Skeletal muscle cell (primary cell): ENCODE data around the gene RPS24.
"Not testable (repeated sequence)": the region's sequence is repeated elsewhere in the genome, so short reads cannot be mapped to it uniquely, and the experiment has no call there.

ENCODE experiments used
- DNase-seq: peaks from one replicate; pipeline ENCODE4 v3.0.0-alpha.2; 2010; ENCODE audit warnings: low read depth
- H3K4me3 ChIP-seq: 2 replicates; pipeline ENCODE4 v1.5.1; 2011; ENCODE audit warnings: low read depth, mild to moderate bottlenecking, control low read depth, low read length, moderate library complexity

RPS24 gene

GRCh38 chr10:78033637-78034470 is at the start of gene RPS24:
Gene RPS24, plus strand, starts transcription at chr10:78033863. Its CDS starts 39 bp downstream, at chr10:78033902.
- H3K4me3 ChIP-seq = peak within 1 kb of the TSS; percentile 97
- peak; percentile 94 for DNase-seq

- no peak overlapping the region for H3K4me3 ChIP-seq
- DNase-seq = no peak
Observed at GRCh38 chr10:77984986-77985385, 48.7 kb upstream of the RPS24 start.

GRCh38 chr10:77987671-77988255 is 45.9 kb upstream of the RPS24 start:
- no peak overlapping the region for H3K4me3 ChIP-seq
- no peak for DNase-seq

- no peak overlapping the region for H3K4me3 ChIP-seq
- no peak for DNase-seq
Observed at GRCh38 chr10:77989081-77989724, 44.5 kb upstream of the RPS24 start.

GRCh38 chr10:77993620-77994019 is 40.0 kb upstream of the RPS24 start:
- no peak for DNase-seq
- no peak overlapping the region for H3K4me3 ChIP-seq

- not testable (repeated sequence) for DNase-seq
Observed at GRCh38 chr10:77998780-77999179, 34.9 kb upstream of the RPS24 start.

GRCh38 chr10:78000206-78000605 is 33.5 kb upstream of the RPS24 start:
- no peak for DNase-seq

More at GRCh38 chr10:77998780-77999179, 34.9 kb upstream of the RPS24 start:
- H3K4me3 ChIP-seq = not testable (repeated sequence)

GRCh38 chr10:78000956-78001472 is 32.6 kb upstream of the RPS24 start:
- DNase-seq = no peak
- H3K4me3 ChIP-seq = no peak overlapping the region

More at GRCh38 chr10:78000206-78000605, 33.5 kb upstream of the RPS24 start:
- H3K4me3 ChIP-seq = no peak overlapping the region

GRCh38 chr10:78002541-78003288 is 30.9 kb upstream of the RPS24 start:
- no peak overlapping the region for H3K4me3 ChIP-seq
- DNase-seq = no peak

GRCh38 chr10:78004215-78005026 is 29.2 kb upstream of the RPS24 start:
- H3K4me3 ChIP-seq = no peak overlapping the region
- DNase-seq = no peak

- DNase-seq = no peak
- H3K4me3 ChIP-seq = no peak overlapping the region
Observed at GRCh38 chr10:78007172-78007571, 26.5 kb upstream of the RPS24 start.

GRCh38 chr10:78009662-78010061 is 24.0 kb upstream of the RPS24 start:
- no peak for DNase-seq
- H3K4me3 ChIP-seq = no peak overlapping the region

- DNase-seq = no peak
Observed at GRCh38 chr10:78010278-78010677, 23.4 kb upstream of the RPS24 start.

GRCh38 chr10:78011065-78011464 is 22.6 kb upstream of the RPS24 start:
- no peak overlapping the region for H3K4me3 ChIP-seq
- DNase-seq = no peak

More at GRCh38 chr10:78010278-78010677, 23.4 kb upstream of the RPS24 start:
- no peak overlapping the region for H3K4me3 ChIP-seq

GRCh38 chr10:78013564-78013963 is 20.1 kb upstream of the RPS24 start:
- DNase-seq = no peak
- no peak overlapping the region for H3K4me3 ChIP-seq

- H3K4me3 ChIP-seq = no peak overlapping the region
- no peak for DNase-seq
Observed at GRCh38 chr10:78015546-78015945, 18.1 kb upstream of the RPS24 start.

- no peak for DNase-seq
- no peak overlapping the region for H3K4me3 ChIP-seq
Observed at GRCh38 chr10:78017856-78018255, 15.8 kb upstream of the RPS24 start.

- no peak for DNase-seq
- H3K4me3 ChIP-seq = no peak overlapping the region
Observed at GRCh38 chr10:78019264-78019663, 14.4 kb upstream of the RPS24 start.

- no peak for DNase-seq
- no peak overlapping the region for H3K4me3 ChIP-seq
Observed at GRCh38 chr10:78021201-78021600, 12.5 kb upstream of the RPS24 start.
